H9 (cell line): Measurements from ENCODE around the gene TIGD1. TPM values are rescaled to one million over a fixed set of nuclear protein-coding genes. Genes with fewer than 3 reads are reported as not detected.

Experiments used
- DNase-seq: peaks from one replicate; pipeline ENCODE4 v3.0.0-alpha.2; 2017
- H2AFZ ChIP-seq: one replicate; pipeline ENCODE4 v1.6.1; 2013; ENCODE audit warnings: mild to moderate bottlenecking, low read length, control low read depth, moderate library complexity
- H2AK5ac ChIP-seq: 2 replicates; pipeline ENCODE4 v1.6.1; 2013; ENCODE audit warnings: low read length, control low read depth, mixed read lengths; ENCODE audit not compliant: insufficient read length
- H2BK120ac ChIP-seq: one replicate; pipeline ENCODE4 v1.6.1; 2013; ENCODE audit warnings: low read depth, mild to moderate bottlenecking, low read length, control low read depth, inconsistent platforms; ENCODE audit not compliant: poor library complexity, severe bottlenecking
- H2BK12ac ChIP-seq: 2 replicates; pipeline ENCODE4 v1.6.1; 2013; ENCODE audit warnings: low read length, control low read depth, mixed read lengths, low read depth; ENCODE audit not compliant: insufficient read length
- H2BK15ac ChIP-seq: 2 replicates; pipeline ENCODE4 v1.6.1; 2013; ENCODE audit warnings: low read depth, low read length, control low read depth
- H2BK20ac ChIP-seq: one replicate; pipeline ENCODE4 v1.6.1; 2013; ENCODE audit warnings: low read depth, mild to moderate bottlenecking, low read length, control low read depth, inconsistent platforms; ENCODE audit not compliant: poor library complexity, severe bottlenecking
- H2BK5ac ChIP-seq: 2 replicates; pipeline ENCODE4 v1.6.1; 2013; ENCODE audit warnings: low read length, control low read depth, mixed read lengths; ENCODE audit not compliant: insufficient read length
- H3K14ac ChIP-seq: 2 replicates; pipeline ENCODE4 v1.6.1; 2013; ENCODE audit warnings: low read length, control low read depth; ENCODE audit not compliant: insufficient read depth
- H3K18ac ChIP-seq: 2 replicates; pipeline ENCODE4 v1.6.1; 2013; ENCODE audit warnings: low read depth, mild to moderate bottlenecking, mixed read lengths, low read length, control low read depth; ENCODE audit not compliant: insufficient read length
- H3K23ac ChIP-seq: 2 replicates; pipeline ENCODE4 v1.6.1; 2013; ENCODE audit warnings: low read length, control low read depth, mixed read lengths, low read depth; ENCODE audit not compliant: insufficient read length
- H3K23me2 ChIP-seq: 2 replicates; pipeline ENCODE4 v1.6.1; 2013; ENCODE audit warnings: low read depth, mild to moderate bottlenecking, mixed read lengths, low read length, control low read depth; ENCODE audit not compliant: insufficient read length, poor library complexity, severe bottlenecking
- H3K27ac ChIP-seq: 2 replicates; pipeline ENCODE4 v1.5.1; 2013; ENCODE audit warnings: low read length, control low read depth, mixed read lengths, low read depth; ENCODE audit not compliant: insufficient read length
- H3K27me3 ChIP-seq: 2 replicates; pipeline ENCODE4 v1.6.1; 2013; ENCODE audit warnings: low read length, control low read depth, inconsistent platforms; ENCODE audit not compliant: insufficient read depth
- H3K4ac ChIP-seq: 2 replicates; pipeline ENCODE4 v1.6.1; 2013; ENCODE audit warnings: low read depth, mild to moderate bottlenecking, control low read depth, inconsistent platforms, low read length, moderate library complexity
- H3K4me1 ChIP-seq: 2 replicates; pipeline ENCODE4 v1.6.1; 2013; ENCODE audit warnings: low read length, control low read depth, inconsistent platforms; ENCODE audit not compliant: insufficient read depth
- H3K4me2 ChIP-seq: 2 replicates; pipeline ENCODE4 v1.6.1; 2013; ENCODE audit warnings: low read length, control low read depth, mixed read lengths; ENCODE audit not compliant: insufficient read length, insufficient read depth
- H3K56ac ChIP-seq: 2 replicates; pipeline ENCODE4 v1.6.1; 2013; ENCODE audit warnings: low read depth, mild to moderate bottlenecking, mixed read lengths, low read length, control low read depth; ENCODE audit not compliant: insufficient read length
- H3K79me1 ChIP-seq: 2 replicates; pipeline ENCODE4 v1.6.1; 2013; ENCODE audit warnings: low read depth, mild to moderate bottlenecking, moderate library complexity, low read length, control low read depth, inconsistent platforms; ENCODE audit not compliant: insufficient read depth, poor library complexity, severe bottlenecking
- H3K79me2 ChIP-seq: 2 replicates; pipeline ENCODE4 v1.6.1; 2013; ENCODE audit warnings: low read length, control low read depth, inconsistent platforms; ENCODE audit not compliant: insufficient read depth
- H3K9ac ChIP-seq: 2 replicates; pipeline ENCODE4 v1.6.1; 2013; ENCODE audit warnings: low read length, control low read depth, mixed read lengths; ENCODE audit not compliant: insufficient read length; ENCODE audit errors: extremely low read depth
- H3K9me3 ChIP-seq: one replicate; pipeline ENCODE4 v1.6.1; 2013; ENCODE audit warnings: low read depth, low read length, inconsistent platforms; ENCODE audit not compliant: control insufficient read depth
- H3T11ph ChIP-seq: one replicate; pipeline ENCODE4 v1.6.1; 2013; ENCODE audit warnings: mild to moderate bottlenecking, low read length, control low read depth, inconsistent platforms
- H4K20me1 ChIP-seq: one replicate; pipeline ENCODE4 v1.6.1; 2013; ENCODE audit not compliant: control insufficient read depth, insufficient read length, insufficient read depth
- H4K5ac ChIP-seq: 2 replicates; pipeline ENCODE4 v1.6.1; 2013; ENCODE audit warnings: low read depth, mild to moderate bottlenecking, mixed read lengths, low read length, control low read depth; ENCODE audit not compliant: insufficient read length
- H4K8ac ChIP-seq: replicated peaks from 2 replicates; pipeline ENCODE4 v1.6.1; 2013; ENCODE audit warnings: low read length, control low read depth, mixed read lengths, low read depth; ENCODE audit not compliant: insufficient read length
- H4K91ac ChIP-seq: 2 replicates; pipeline ENCODE4 v1.6.1; 2013; ENCODE audit warnings: low read depth, mild to moderate bottlenecking, moderate library complexity, mixed read lengths, low read length, control low read depth; ENCODE audit not compliant: insufficient read length
- H3K27ac Mint-ChIP-seq, 3 experiments: 2 replicates in 2 of 3; 3 replicates in 1 of 3; pipeline ENCODE4 v1.8.0; 2020 to 2021; ENCODE audit warnings: mixed read lengths in 3 of 3, mild to moderate bottlenecking in 1 of 3, moderate library complexity in 1 of 3
- H3K27me3 Mint-ChIP-seq: 2 replicates; pipeline ENCODE4 v1.8.0; 2021; ENCODE audit warnings: low read depth, mild to moderate bottlenecking, moderate library complexity, mixed read lengths
- H3K36me3 Mint-ChIP-seq, 3 experiments: 2 replicates in 2 of 3; 3 replicates in 1 of 3; pipeline ENCODE4 v1.8.0; 2020 to 2021; ENCODE audit warnings: low read depth in 3 of 3, mixed read lengths in 3 of 3; ENCODE audit not compliant: insufficient read depth in 1 of 3
- H3K4me1 Mint-ChIP-seq, 2 experiments: 2 replicates each; pipeline ENCODE4 v1.8.0; 2020; ENCODE audit warnings: mixed read lengths in 2 of 2
- H3K4me3 Mint-ChIP-seq, 2 experiments: 2 replicates in 1 of 2; 3 replicates in 1 of 2; pipeline ENCODE4 v1.8.0; 2020 to 2021; ENCODE audit warnings: mild to moderate bottlenecking in 2 of 2, mixed read lengths in 2 of 2, moderate library complexity in 1 of 2
- H3K9me3 Mint-ChIP-seq, 2 experiments: 2 replicates in 1 of 2; 3 replicates in 1 of 2; pipeline ENCODE4 v1.8.0; 2020; ENCODE audit warnings: mild to moderate bottlenecking in 2 of 2, mixed read lengths in 2 of 2, moderate library complexity in 1 of 2
- WGBS: extraction: QIAGEN DNeasy Blood & Tissue Kit; methylation state at CpG from one replicate; pipeline ENCODE4 v1.1.7; 2013; ENCODE audit warnings: missing lambda C conversion rate, low lambda C conversion rate, mixed read lengths; ENCODE audit not compliant: insufficient read length; ENCODE audit errors: extremely low coverage; 5-methylcytosine and 5-hydroxymethylcytosine counted together
- total RNA-seq: library from RNA; stranded (reverse); gene quantifications from 2 replicates; pipeline ENCODE4 v1.2.1, GENCODE V29; 2021
- TF ChIP-seq, protein P1 (sequence below): fragments of 200-600 bp; sonication (generic); conservative IDR thresholded peaks from 3 replicates; pipeline ENCODE4 v1.8.0; 2021; ENCODE audit warnings: antibody characterized with exemption, mild to moderate bottlenecking

Gene TIGD1
- total RNA-seq, 1 experiment from 2014 or later = 6.3 TPM

DNA sequence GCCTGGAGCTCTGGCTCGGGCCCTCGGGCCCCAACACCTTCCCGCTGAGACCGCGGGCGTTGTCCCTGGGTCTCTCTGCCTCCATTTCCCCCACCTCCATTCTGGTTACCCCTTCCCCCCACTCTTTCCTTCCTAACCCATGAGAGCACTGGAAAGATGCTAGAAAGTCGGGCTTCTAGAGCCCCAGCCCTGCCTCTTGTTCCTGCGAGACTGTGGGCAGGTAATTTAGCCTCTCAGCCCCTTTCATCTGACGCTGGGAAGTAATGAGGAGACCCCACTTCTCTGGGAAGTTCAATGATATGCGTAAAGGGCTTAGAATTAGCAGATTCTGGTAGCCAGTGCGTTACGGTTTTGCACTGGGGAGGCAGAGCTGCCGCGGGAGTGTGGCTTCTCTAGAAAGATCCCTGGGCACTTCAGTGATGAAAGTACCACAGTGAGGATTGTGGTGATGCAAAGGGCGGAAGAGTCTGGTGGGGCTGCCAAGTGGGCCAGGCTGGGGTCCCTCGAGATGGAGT lies 46.5 kb downstream of the TIGD1 start:
- H3K79me2 ChIP-seq = no peaks in the 10 kb centered on the region
- Mint-ChIP-seq H3K27ac (no peak overlapping the region), H3K27me3 (peaks cover 78% of the 10 kb centered on the region), H3K9me3 (no peaks in the 10 kb centered on the region; a peak in 1 of 5 replicates), H3K36me3 (no peaks in the 10 kb centered on the region), H3K4me1 (peaks cover 17 to 67% of the 10 kb centered on the region in 2 experiments), H3K4me3 (peak overlapping the region; percentile 58 to 80)
- peak overlapping the region; percentile 88 for H3K4me2 ChIP-seq
- no peak overlapping the region for H3K27ac ChIP-seq
- no peak overlapping the region for H3K14ac ChIP-seq
- H3K56ac ChIP-seq = no peak overlapping the region
- no peak overlapping the region for H3T11ph ChIP-seq
- H3K79me1 ChIP-seq = no peaks in the 10 kb centered on the region
- no peak overlapping the region for H3K18ac ChIP-seq
- no peak for DNase-seq
- peaks cover 3% of the 10 kb centered on the region for H4K20me1 ChIP-seq
- H2AFZ ChIP-seq = no peak overlapping the region
- no peaks in the 10 kb centered on the region for H3K9me3 ChIP-seq
- no peak overlapping the region for H3K9ac ChIP-seq
- H3K23ac ChIP-seq = no peak overlapping the region
- no peak overlapping the region for H3K4ac ChIP-seq
- H4K5ac ChIP-seq = no peak overlapping the region
- no peak overlapping the region for H2BK20ac ChIP-seq
- no peak overlapping the region for H2BK12ac ChIP-seq
- H3K23me2 ChIP-seq = peaks cover 12% of the 10 kb centered on the region
- no peak overlapping the region for H2BK5ac ChIP-seq
- no CpG with 5 or more reads among the region's 16 CpGs for WGBS
- H3K27me3 ChIP-seq = peaks cover 17% of the 10 kb centered on the region
- H2BK120ac ChIP-seq = no peak overlapping the region
- TF ChIP-seq, protein P1, sequence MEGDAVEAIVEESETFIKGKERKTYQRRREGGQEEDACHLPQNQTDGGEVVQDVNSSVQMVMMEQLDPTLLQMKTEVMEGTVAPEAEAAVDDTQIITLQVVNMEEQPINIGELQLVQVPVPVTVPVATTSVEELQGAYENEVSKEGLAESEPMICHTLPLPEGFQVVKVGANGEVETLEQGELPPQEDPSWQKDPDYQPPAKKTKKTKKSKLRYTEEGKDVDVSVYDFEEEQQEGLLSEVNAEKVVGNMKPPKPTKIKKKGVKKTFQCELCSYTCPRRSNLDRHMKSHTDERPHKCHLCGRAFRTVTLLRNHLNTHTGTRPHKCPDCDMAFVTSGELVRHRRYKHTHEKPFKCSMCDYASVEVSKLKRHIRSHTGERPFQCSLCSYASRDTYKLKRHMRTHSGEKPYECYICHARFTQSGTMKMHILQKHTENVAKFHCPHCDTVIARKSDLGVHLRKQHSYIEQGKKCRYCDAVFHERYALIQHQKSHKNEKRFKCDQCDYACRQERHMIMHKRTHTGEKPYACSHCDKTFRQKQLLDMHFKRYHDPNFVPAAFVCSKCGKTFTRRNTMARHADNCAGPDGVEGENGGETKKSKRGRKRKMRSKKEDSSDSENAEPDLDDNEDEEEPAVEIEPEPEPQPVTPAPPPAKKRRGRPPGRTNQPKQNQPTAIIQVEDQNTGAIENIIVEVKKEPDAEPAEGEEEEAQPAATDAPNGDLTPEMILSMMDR = no peak
- no peak overlapping the region for H4K91ac ChIP-seq
- H2AK5ac ChIP-seq = no peak overlapping the region
- no peak overlapping the region for H4K8ac ChIP-seq
- 0 out of 2 replicates have a peak, but pooled peaks cover 3% of the 10 kb centered on the region for H3K4me1 ChIP-seq
- no peak overlapping the region for H2BK15ac ChIP-seq
